ENCODE results near the gene RANBP10. TPM values are rescaled to one million over a fixed set of nuclear protein-coding genes. Genes with fewer than 3 reads are reported as not detected.

Gene RANBP10
- total RNA-seq, 2 donors from 2014 or later: 14.7 to 22.5 TPM

GRCh38 chr16:67679935-67680897 lies 126.1 kb downstream of the RANBP10 start:
- DNase-seq: no peak
- H3K9ac ChIP-seq (ENCODE audit: low read depth in 2 of 2, low read length in 2 of 2): no peak overlapping the region
- no peak for TF ChIP-seq CTCF (IDR thresholded peaks at IDR 0.05)
- no peaks in the 10 kb centered on the region for H3K27me3 ChIP-seq
- H3K9me3 ChIP-seq: no peaks in the 10 kb centered on the region
- H3K27ac ChIP-seq: no peak overlapping the region
- intact Hi-C loops (cut with DNase I): loop anchor here (5.0 to 10.0 kb wide), 3 partner anchors 37 to 375 kb away; partner anchors contain the start of gene GFOD2
- H3K36me3 ChIP-seq: no peaks in the 10 kb centered on the region
- H3K4me3 ChIP-seq: no peak overlapping the region
- no peaks in the 10 kb centered on the region for H3K4me1 ChIP-seq

DNA sequence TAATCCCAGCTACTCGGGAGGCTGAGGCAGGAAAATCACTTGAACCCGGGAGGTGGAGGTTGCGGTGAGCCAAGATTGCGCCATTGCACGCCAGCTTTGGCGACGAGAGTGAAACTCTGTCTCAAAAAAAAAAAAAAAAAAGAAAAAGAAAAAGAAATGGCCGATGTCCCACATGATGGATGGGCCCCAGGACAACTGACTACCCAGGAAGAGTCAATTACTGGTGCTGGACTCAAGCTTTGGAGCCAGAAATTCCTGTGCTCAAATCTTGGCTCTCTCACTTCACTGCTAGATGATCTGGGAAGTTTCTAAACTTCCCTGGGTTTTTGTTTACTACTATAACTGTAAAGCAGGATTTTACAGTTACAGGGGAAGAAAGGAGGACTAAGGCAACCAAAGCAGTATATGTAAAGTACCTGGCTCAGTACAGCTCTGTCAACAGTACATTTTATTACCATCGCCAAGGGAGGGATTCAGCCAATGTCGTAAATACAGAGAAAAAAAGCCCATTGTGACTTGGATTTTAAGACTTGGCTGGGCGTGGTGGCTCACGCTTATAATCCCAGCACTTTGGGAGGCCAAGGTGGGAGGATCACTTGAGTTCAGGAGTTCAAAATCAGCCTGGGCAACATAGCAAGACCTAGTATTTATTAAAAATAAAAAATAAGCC lies 127.9 kb downstream of the RANBP10 start:
- Histone ChIP-seq H3K9me3 (no peaks in the 10 kb centered on the region), H3K4me3 (no peak overlapping the region), H3K27ac (peak overlapping the region; percentile 66), H3K9ac (ENCODE audit: low read depth in 2 of 2, low read length in 2 of 2) (no peak overlapping the region), H3K27me3 (no peaks in the 10 kb centered on the region), H3K36me3 (no peaks in the 10 kb centered on the region), H3K4me1 (peaks cover 9% of the 10 kb centered on the region)
- TF ChIP-seq CTCF (IDR thresholded peaks at IDR 0.05): no peak
- peak; percentile 64 for DNase-seq
- intact Hi-C loops (cut with DNase I): loop anchor here (5.0 kb wide), 2 partner anchors 39 to 249 kb away; partner anchors contain the start of gene GFOD2

- intact Hi-C loops (cut with DNase I): loop anchor here (5.0 kb wide), 2 partner anchors 40 to 250 kb away; partner anchors contain the start of gene GFOD2
These were observed 128.6 kb downstream of the RANBP10 start for GRCh38 chr16:67677712-67678111.

DNA sequence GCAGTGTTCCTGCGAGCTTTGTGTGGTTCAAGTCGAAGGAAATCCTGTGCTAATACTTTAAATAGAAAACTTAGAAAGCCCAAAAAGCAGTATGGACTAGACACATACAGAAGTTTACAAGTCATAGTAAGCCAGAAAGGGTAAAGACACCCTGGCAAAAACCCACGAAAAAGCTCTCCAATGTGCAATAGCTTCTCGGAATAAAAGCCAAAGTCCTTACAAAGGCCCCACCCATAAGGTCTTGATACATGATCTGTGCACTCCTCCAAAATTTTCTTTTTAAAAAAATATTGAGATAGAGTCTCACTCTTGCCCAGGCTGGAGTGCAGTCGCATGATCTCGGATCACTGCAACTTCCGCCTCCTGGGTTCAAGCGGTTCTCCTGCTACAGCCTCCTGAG lies 129.4 kb downstream of the RANBP10 start:
- H3K9me3 ChIP-seq: no peaks in the 10 kb centered on the region
- no peak overlapping the region for H3K4me3 ChIP-seq
- H3K36me3 ChIP-seq: no peaks in the 10 kb centered on the region
- H3K9ac ChIP-seq (ENCODE audit: low read depth in 2 of 2, low read length in 2 of 2): no peak overlapping the region
- intact Hi-C loops (cut with DNase I): loop anchor here (5.0 kb wide), 2 partner anchors 40 to 250 kb away; partner anchors contain the start of gene GFOD2
- H3K27me3 ChIP-seq: no peaks in the 10 kb centered on the region
- H3K4me1 ChIP-seq: peaks cover 22% of the 10 kb centered on the region
- TF ChIP-seq CTCF (IDR thresholded peaks at IDR 0.05): no peak
- no peak for DNase-seq
- no peak overlapping the region for H3K27ac ChIP-seq

More at GRCh38 chr16:67677712-67678111, 128.6 kb downstream of the RANBP10 start:
- no peaks in the 10 kb centered on the region for H3K27me3 ChIP-seq
- peaks cover 17% of the 10 kb centered on the region for H3K4me1 ChIP-seq
- H3K9me3 ChIP-seq: no peaks in the 10 kb centered on the region
- no peak for TF ChIP-seq CTCF (IDR thresholded peaks at IDR 0.05)
- H3K36me3 ChIP-seq: no peaks in the 10 kb centered on the region
- no peak for DNase-seq
- peak overlapping the region; percentile 66 for H3K27ac ChIP-seq
- H3K9ac ChIP-seq (ENCODE audit: low read depth in 2 of 2, low read length in 2 of 2): peak overlapping the region in 1 of 2 donors; percentile 3
- H3K4me3 ChIP-seq: no peak overlapping the region

DNA sequence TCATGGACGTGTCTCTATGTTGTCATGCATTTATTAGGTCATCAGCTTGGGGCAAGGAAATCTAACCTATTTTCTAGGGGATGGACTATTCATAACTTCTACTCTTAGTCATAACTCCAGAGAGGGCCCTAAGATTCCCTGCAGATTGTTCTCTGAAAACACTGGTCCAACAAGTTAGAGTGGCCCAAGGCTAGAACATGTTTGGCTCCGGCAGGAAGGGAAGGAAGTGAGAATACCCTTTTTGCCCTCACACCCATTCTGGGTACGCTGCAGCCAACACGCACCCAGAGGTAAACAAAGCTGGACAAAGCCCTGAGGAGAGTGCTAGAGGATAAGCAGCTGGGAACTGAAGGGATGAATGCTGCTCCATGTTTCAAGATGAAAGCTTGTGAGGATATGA lies 129.8 kb downstream of the RANBP10 start:
- H3K27ac ChIP-seq: no peak overlapping the region
- no peaks in the 10 kb centered on the region for H3K36me3 ChIP-seq
- H3K27me3 ChIP-seq: no peaks in the 10 kb centered on the region
- no peak for TF ChIP-seq CTCF (IDR thresholded peaks at IDR 0.05)
- H3K9ac ChIP-seq (ENCODE audit: low read depth in 2 of 2, low read length in 2 of 2): no peak overlapping the region
- H3K4me1 ChIP-seq: peaks cover 22% of the 10 kb centered on the region
- intact Hi-C loops (cut with DNase I): loop anchor here (5.0 kb wide), 2 partner anchors 41 to 251 kb away; partner anchors contain the start of gene GFOD2
- DNase-seq: no peak
- no peaks in the 10 kb centered on the region for H3K9me3 ChIP-seq
- H3K4me3 ChIP-seq: no peak overlapping the region
